ENCODE measurements around the gene CFAP221.

CFAP221 gene

GRCh38 chr2:119683713-119684443 lies 139.6 kb downstream of the CFAP221 start:
- TF ChIP-seq, protein P1, sequence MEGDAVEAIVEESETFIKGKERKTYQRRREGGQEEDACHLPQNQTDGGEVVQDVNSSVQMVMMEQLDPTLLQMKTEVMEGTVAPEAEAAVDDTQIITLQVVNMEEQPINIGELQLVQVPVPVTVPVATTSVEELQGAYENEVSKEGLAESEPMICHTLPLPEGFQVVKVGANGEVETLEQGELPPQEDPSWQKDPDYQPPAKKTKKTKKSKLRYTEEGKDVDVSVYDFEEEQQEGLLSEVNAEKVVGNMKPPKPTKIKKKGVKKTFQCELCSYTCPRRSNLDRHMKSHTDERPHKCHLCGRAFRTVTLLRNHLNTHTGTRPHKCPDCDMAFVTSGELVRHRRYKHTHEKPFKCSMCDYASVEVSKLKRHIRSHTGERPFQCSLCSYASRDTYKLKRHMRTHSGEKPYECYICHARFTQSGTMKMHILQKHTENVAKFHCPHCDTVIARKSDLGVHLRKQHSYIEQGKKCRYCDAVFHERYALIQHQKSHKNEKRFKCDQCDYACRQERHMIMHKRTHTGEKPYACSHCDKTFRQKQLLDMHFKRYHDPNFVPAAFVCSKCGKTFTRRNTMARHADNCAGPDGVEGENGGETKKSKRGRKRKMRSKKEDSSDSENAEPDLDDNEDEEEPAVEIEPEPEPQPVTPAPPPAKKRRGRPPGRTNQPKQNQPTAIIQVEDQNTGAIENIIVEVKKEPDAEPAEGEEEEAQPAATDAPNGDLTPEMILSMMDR (IDR thresholded peaks at IDR 0.05; ENCODE audit: insufficient read depth, low read depth, low read length, missing control alignments) = no peak
- DNase-seq (ENCODE audit: low read depth) = no peak
- H3K4me3 ChIP-seq (ENCODE audit: low read depth, low read length) = no peak overlapping the region

DNA sequence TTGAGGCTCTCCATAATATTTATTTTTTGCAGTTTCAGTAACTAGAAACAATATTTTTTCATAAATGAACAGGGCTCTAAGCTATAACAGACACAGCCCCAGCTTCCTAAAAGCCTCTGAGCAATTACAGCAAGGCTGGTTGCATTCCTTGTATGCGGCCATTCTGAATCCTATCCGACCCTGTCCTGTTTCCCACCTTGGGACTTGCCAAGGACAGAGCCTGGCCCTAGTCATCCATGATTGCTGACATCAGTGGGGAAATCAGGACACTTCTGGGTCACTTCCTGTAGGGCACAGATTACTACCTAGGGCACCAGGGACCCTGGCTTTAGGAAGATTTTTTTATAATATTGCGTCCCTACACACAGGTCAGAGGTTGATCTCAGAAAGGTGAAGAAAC lies 140.3 kb downstream of the CFAP221 start:
- no peak for DNase-seq (ENCODE audit: low read depth)
- TF ChIP-seq, protein P1 (IDR thresholded peaks at IDR 0.05; ENCODE audit: insufficient read depth, low read depth, low read length, missing control alignments) = no peak
- no peak overlapping the region for H3K4me3 ChIP-seq (ENCODE audit: low read depth, low read length)

GRCh38 chr2:119688616-119689015 lies 144.4 kb downstream of the CFAP221 start:
- H3K4me3 ChIP-seq (ENCODE audit: low read depth, low read length) = no peak overlapping the region
- TF ChIP-seq, protein P1 (IDR thresholded peaks at IDR 0.05; ENCODE audit: insufficient read depth, low read depth, low read length, missing control alignments) = no peak
- no peak for DNase-seq (ENCODE audit: low read depth)

DNA sequence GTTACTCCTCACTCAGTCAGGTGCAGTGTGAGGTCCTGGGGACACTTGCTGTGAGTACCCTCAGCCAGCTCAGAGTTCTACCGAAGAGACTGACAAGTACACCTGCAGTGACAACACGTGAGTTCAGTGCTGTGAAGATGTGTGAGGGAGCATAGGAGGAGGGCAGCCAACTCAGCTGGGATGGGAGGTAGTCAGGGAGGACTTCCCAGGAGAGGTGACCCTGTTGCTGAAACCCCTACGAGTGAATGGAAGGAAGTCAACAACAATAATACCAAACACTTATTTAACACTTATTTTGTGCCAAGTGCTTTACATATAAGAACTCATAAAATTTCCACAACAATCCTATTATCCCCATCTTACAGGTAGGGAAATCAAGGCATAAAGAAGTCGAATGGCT lies 145.0 kb downstream of the CFAP221 start:
- TF ChIP-seq, protein P1 (IDR thresholded peaks at IDR 0.05; ENCODE audit: insufficient read depth, low read depth, low read length, missing control alignments) = no peak
- no peak overlapping the region for H3K4me3 ChIP-seq (ENCODE audit: low read depth, low read length)
- no peak for DNase-seq (ENCODE audit: low read depth)

DNA sequence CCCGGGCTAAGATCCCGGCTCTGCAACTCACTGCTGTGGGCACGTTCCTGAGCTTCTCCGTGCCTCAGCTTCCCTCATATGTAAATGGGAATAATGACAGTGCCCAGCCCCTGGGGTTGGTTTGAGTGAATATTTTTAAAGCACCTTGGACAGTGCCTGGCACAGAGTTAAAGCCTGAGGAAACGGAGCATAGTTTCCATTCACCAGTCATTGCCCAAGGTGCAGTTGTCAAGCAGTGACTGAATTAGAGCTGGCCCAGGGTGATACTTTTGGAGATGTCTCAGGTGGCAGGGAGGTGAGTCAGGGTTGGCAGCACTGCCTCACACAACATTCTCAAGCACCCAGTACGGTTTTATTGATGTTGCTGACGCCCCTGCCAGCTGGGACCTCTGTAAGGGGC lies 146.9 kb downstream of the CFAP221 start:
- H3K4me3 ChIP-seq (ENCODE audit: low read depth, low read length) = no peak overlapping the region
- no peak for DNase-seq (ENCODE audit: low read depth)
- TF ChIP-seq, protein P1 (IDR thresholded peaks at IDR 0.05; ENCODE audit: insufficient read depth, low read depth, low read length, missing control alignments) = no peak

- TF ChIP-seq, protein P1 (IDR thresholded peaks at IDR 0.05; ENCODE audit: insufficient read depth, low read depth, low read length, missing control alignments) = no peak
- H3K4me3 ChIP-seq (ENCODE audit: low read depth, low read length) = no peak overlapping the region
- no peak for DNase-seq (ENCODE audit: low read depth)
These were observed 147.5 kb downstream of the CFAP221 start for GRCh38 chr2:119691651-119692245.

Data from GM12865 (cell line).